ENCODE data around the gene MAP7.
"Not testable (repeated sequence)": the region's sequence is repeated elsewhere in the genome, so short reads cannot be mapped to it uniquely, and the experiment has no call there.

The MAP7 gene

DNA sequence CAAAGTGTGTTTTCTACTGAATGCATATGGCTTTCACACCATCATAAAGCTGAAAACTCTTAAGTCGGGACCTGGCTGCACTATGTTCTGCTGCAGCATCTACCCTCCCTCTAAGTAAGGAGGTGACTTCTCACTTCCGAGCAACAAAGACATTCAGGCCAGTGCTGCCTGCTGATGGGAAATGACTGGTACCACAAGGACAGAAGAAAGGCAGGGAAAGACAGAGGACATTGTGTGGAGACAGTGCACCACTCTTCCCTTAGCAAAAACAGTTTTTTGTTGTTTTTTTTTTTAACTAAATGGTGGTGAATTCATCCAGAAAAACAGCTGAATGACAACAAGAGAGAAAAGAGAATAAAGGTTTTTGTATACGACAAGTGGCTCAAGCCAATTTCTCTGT is 81.5 kb downstream of the MAP7 start:
- DNase-seq (ENCODE audit: low spot score): no peak

DNA sequence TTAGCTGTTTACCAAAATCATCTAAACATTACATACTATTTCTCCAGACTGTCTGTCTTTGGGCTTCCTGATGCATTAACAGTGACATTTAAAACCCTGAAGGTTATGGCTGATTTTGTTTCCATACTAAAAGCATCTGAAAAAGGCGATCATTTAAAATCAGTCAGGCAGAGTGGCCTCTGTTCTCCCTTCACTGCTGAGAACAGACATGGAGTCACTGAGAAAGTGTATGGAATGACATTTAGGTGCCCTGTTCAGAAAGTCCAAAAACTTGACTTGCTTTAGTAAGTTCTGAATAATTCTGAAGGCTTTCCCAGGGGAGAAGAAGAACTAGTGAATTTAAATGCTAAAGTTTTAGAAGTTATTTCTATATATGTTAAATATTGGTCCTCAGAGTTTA is 83.0 kb downstream of the MAP7 start:
- DNase-seq (ENCODE audit: low spot score): no peak

DNA sequence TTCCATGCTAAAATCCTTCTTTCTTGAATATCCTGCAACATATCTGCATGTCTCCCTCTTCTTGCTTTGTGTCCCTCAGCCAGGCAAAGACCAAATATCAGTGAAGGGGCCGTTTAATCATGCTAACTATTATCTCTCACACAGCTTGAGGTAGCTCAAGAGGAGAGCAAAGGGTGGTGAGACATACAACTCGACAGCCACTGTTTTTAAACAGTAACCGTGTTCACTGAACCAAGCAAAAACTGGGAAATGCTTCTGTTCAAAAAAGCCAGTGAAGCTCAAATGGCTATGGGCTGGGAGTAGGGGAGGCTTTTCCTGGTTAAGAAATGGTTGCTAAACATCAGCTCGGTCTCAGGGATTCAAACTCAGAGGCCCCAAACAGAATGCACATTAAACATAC is 83.4 kb downstream of the MAP7 start:
- no peak for DNase-seq (ENCODE audit: low spot score)

DNA sequence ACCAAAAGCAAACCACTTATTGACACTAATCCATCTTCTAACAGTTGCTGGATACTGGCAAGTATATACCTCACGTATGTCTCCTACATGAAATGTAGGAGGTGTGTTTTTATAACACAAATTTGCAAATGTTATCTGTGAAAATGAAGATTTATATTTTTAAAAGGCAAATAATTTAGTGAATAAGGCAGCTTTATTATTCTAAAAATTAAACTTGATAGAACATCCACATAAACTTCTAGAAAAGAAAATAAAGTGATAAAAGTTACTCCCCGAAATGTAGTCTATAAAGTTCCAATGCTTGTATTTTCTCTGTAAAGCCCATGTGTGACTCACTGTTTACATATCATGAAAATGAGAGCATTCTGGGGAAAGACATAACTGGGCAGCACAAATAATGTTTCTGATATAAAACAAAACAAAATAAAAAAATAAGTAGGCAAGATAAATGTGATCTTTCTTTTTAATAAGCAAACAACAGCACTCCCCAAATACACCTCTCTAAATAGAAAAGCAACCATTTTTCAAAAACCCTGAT is 84.4 kb downstream of the MAP7 start:
- DNase-seq (ENCODE audit: low spot score): no peak

DNA sequence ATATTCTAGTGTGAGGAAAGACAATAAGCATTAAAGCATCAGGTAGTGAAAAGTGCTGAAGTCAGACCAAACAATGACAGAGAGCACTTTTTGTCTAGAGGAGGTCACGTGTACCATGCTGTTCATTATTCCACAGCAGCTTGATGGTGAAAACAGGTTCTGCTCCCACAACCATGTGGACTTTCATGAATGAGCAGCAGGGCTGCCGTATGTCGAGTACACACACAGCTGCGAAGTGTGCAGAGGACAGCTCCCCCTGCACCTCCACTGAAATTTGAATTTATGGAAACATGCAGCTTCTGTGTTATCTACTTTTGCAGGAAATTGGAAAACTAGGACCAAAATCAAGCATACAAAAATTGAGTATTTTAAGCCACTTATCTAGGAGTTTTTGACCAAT is 85.3 kb downstream of the MAP7 start:
- DNase-seq (ENCODE audit: low spot score): no peak

DNA sequence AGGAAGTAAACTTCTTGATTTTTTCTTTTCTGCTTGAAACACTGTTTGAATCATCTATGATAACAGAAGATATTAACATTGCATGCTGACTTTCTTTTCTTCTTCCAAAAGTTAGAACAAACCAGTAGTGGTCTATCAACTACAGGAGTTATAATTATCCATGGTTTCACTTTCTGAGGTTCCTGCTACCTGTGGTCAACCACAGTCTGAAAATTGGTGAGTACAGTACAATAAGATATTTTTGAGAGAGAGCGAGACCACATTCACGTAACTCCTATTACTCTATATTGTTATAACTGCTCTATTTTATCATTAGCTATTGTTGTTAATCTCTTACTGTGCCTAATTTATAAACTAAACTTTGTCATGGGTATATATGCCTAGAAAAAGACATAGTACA is 86.1 kb downstream of the MAP7 start:
- no peak for DNase-seq (ENCODE audit: low spot score)

DNA sequence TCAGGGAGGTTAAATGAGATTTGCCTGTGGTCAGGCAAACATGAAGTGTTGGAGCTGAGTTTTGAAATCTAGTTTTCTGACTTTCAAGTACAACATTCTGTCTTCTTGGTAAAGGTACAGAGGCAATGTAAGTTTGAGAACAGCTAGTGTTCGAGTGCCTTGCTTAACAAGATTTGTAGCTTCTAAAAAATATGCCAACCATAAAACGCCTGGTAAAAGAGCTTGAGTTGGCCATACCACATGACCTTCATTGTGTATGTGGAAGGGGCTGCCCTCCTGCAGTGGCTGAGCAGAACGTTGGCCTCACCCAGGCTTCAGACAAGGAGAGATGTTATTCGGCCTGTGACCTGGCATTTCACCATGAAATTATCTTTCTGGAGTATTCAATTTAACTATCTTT is 86.5 kb downstream of the MAP7 start:
- no peak for DNase-seq (ENCODE audit: low spot score)

DNA sequence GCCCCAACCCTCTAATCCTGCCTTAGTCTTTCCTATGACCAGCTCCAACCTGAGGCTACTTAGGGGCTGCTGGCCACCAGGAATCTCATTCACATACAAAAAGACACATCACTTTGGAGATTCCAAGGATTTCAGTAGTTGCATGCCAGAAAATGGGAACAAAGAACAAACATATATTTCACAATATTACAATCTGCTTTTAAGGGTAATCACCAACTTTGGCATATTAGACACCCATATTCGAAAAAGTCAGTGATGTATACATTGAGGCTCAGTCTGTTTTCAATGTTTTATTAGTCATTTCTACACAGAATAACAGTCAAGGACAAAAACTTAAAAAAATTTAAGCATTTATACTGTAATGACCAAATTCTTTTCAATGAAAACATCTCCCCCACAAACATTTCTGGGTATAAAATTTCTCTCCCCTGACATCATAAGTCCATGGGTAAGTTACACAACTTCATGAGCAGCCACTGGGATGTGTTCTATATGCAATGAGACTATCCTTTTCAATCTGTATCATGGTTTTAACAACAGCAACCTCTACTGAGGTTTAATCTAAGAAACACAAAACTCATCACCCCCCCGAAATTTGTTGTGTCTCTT is 103.5 kb downstream of the MAP7 start:
- DNase-seq (ENCODE audit: low spot score): peak; percentile 61

DNA sequence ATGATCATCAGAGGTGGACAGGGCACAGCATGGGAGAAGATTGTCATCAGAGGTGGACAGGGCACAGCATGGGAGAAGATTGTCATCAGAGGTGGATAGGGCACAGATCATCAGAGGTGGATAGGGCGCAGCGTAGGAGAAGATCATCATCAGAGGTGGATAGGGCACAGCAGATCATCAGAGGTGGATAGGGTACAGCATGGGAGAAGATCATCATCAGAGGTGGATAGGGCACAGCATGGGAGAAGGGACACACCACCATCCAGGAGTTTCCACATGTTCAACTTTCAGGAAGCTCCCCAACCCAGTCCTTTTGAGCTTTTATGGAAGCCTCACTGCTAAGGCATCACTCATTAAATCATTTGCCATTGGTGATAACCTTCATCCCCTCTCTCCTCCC is 104.1 kb downstream of the MAP7 start:
- DNase-seq (ENCODE audit: low spot score): no peak

DNA sequence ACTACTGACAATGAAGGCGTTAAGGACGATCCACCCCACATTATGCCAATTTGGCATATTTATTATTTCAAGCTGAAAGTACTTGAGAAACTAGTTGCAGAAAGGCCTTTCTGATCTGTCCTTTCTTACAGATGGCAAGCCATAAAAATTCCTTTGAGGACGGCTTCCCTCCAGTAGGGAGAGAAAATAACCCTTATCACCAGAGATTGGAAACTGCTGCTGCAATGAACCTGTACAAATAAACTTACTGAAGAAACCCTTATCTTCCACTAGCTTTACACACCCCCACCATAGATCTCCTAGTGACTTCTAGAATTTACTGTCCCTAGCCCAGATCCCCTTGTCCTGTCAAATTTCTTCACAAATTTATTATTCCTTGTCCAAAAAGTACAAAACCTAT is 105.2 kb downstream of the MAP7 start:
- DNase-seq (ENCODE audit: low spot score): no peak

DNA sequence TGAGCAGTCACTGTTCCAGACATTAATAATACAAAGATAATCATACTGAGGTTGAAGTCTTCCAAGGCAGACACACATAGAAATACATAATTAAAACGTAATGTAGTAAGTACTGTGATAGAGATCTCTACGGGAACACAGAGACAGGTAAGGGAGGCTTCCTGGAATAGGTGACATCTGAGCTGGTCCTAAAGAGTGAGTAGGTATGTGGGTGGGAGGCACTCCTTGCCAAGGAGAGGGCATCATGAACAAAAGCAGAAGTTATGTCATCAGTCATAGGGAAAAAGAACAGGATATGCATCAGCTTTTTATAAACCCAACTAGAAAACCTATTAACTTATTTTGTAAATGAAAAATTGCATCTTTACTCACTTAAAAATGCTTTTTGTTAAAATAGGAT is 110.0 kb downstream of the MAP7 start:
- no peak for DNase-seq (ENCODE audit: low spot score)

DNA sequence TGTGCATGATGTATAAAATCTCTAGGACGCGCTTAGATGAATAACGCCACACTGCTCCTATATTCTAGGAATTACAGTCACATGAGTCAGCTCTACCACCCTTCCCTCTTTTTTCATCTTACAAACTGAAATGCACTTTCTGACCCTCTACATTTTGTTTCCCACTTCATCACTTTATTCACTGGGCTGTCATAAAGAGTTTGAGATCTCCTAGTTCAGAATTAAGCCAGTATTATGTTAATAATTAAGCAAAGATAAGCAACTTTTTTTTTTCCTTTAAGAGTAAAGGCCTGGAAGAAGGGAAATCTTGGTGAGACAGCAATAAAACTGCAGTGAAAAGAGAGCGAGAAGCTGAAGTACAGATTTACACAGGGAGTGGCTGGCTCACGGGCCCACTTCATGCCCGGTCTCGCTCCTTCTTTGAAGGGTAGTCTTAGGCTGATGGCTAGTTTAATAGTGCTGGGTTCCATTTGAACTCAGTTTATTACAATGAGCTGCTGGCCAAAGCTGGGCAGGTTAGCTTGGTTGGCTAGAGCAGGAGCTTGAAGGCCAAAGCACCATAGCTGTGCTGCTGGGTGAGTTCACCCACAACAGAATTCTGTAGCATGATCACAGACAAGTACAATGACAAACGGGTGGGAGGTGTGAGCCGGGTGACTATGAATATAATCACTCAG is 110.6 kb downstream of the MAP7 start:
- DNase-seq (ENCODE audit: low spot score): no peak

DNA sequence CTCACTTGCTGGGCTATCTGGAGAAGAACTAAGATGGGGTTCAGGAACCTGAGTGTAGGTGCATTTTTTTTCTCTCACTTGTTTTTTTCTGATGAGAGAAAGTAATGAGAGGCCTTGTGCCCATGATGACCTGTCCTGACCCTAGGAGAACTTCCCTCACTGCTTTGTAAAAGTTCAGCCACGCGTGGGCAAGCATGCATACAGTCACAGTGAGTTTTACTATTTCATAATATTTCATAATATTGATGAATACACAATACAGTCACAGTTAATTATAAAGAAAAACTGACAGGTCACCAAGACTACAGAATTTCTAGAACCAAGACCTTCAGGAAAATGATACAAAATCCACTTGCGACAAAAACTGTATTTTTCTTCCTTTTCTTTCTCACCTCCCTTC is 111.8 kb downstream of the MAP7 start:
- no peak for DNase-seq (ENCODE audit: low spot score)

DNA sequence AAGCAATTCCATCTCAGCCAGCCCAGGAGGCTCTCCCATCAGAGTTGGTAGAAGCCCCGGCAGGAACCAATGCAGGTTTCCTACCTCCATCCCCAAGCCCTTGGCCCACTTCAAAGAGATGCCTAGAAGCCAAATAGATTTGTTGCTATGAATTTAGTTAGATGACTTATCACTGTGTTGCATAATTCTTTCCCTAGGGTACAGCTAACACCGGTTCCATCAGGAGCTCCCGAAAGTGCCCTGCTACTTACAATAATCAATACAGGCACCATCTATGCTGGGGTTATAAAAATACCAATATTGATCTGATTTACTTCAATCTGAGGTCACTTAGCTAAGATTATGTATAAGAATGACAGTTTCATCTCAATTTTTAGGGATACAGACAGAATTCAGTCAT is 113.0 kb downstream of the MAP7 start:
- no peak for DNase-seq (ENCODE audit: low spot score)

DNA sequence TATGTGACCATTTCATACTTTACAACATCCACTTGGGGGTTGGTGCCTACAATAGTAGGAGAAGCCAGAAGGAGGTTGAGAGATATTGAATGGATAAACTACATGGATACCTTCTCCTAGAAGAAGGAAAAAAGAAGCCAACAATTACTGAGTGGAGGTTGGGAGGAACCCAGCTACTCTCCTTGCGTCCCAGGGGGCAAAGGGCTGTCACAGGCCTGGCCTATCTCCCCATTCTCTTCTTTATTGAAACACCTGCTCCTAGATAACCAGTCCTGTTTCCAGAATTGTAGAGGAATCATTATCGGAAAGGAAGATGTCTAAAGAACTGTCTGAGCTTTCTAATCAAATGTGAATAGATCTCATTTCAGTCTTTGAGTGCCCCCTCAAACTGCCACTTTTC is 115.1 kb downstream of the MAP7 start:
- DNase-seq (ENCODE audit: low spot score): no peak

DNA sequence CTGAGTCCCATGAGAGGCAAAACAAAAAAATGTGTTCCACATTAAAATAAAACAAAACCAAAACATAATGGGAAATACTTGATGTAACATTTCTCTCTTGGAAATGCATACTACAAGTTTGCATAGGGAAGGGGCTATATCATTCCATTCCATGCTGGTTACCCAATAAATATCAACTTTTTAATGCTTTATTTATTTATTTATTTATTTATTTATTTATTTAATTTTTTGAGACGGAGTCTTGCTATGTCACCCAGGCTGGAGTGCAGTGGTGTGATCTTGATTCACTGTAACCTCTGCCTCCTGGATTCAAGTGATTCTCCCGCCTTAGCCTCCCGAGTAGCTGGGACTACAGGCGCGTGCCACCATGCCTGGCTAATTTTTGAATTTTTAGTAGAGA is 118.9 kb downstream of the MAP7 start:
- not testable (repeated sequence) for DNase-seq (ENCODE audit: low spot score)

DNA sequence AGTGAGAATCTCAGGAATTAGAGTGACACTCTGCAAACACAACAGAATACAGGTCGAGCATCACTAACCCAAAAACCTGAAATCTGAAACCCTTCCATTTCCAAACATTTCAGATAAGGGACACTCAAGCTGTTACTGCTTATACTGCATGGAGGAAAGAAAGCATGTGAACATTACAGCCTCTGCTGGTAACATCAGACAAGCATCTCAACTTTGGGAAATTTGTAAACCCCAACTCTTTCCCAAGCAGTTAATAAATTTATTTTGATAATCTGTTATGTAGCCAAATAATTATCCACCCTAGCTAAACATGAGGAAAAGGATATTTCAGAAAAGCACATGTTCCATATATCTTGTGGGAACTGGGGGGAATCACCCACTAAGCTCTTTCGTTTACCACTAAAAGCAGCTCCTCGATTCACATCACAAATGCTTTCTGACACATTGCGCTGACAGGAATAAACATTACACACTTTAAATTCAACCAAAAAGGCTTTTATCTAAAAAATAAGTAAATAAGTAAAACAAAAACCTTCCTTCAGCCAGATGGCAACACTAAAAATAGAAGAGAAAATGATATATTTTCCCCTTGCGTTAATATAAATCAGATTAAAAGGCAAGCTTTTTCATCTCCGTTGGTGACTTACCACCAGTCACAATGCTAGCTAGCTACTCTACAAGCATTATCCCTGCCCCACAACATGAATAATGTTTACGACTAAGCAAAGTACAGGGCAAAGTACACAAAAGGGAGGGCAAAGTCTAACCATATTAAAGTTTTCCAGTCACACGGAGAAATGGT is 120.8 kb downstream of the MAP7 start:
- no peak for DNase-seq (ENCODE audit: low spot score)

DNA sequence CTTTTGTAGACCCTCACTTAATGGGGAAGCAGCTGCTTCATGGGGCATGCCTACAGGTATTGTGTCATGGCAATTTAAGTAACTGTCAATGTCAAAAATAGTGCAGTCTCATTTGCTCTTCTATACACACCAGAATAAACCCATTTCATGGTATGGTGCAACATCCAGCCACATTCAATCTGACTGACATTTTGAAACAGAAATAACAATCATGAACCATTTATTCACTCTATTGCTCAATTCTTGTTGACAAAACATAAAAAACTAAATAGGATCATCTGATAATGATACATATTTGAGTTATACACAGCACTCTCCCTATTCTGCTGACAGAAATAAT is 122.9 kb downstream of the MAP7 start:
- no peak for DNase-seq (ENCODE audit: low spot score)

DNA sequence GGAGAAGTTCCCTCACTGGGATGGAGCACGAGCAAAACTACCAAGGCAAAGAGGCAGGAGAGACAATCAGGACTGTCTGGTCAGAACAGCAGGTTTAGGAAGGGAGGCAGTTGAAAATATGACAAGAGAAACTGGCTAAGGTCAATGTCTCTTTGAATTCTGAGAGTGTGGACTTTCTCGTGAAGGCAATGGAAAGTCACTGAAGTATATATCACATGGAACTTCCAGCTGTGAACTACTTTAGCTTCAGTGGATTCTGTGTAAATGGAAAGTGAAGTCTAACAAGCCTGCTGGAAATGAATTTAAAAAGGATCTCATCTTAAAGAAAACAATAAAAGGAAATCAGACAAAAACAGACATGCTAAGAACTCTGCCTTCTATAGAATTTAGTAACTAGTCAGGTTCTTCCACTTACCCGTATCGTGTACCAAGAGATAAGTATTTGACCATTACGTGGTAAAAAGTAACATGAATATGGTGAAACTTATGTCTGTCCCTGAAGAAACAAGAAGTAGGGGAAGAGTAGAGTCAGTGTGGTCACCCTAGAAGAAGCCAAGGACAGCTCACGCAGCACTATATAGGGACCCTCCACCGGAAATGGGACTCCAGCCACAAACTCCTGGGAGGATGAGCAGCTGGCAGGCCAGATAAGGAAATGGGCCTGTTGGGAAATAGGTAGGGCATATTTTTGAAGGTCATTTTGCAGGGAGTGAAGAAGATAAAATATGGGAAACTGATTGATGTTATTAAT is 123.4 kb downstream of the MAP7 start:
- no peak for DNase-seq (ENCODE audit: low spot score)

DNA sequence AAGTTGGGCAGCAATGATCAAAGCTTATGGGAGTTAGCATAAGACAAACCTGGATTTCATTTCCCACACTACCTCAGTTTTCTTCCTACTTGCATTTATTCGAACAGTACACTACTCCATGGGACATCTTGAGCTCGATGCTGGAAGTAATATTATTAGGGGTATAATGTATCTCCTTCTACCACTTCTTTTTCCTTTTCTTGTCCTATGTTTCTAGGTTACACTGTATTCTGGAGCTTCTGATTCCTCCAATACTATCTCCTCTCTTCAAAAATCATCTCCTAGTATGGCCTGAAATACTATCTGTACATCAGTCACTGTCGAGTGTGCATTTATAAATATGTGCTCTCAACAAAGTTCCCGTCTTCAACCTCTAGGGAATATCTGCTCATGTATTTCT is 124.4 kb downstream of the MAP7 start:
- DNase-seq (ENCODE audit: low spot score): no peak

DNA sequence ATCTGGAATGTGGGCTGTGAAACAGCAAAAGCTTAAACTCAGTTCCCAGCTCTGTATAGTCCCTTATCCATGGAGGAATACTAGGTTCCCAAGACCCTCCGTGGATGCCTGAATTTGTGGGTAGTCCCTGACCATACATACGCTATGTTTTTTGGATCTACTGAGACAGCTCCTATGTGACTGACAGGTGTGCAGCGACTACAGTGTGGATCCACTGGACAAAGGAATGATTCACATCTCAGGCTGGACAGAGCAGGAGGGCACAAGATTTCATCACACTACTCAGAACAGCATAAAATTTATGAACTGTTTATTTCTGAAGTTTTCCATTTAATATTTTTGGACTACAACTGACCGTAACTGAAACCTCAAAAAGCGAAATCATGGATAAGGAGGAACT is 125.3 kb downstream of the MAP7 start:
- DNase-seq (ENCODE audit: low spot score): no peak

DNA sequence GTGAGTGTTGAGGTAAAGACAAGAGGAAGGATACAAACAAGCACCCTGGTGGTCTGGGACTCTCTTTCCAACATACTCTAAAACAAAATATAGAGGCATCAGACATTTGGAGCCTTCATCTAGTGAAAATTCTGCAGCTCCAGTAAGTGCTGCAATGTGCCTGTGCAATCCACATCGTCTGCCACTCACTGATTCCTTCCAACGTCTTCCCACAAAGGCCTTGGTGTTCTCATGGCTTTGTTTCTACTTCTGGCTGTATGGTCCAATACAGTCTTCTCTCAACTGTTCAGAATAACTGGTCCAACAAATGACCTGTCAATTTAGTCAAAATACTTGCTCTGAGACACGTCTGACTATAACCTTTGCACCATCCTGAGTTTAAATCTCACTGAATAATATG is 125.8 kb downstream of the MAP7 start:
- no peak for DNase-seq (ENCODE audit: low spot score)

Data from AG08395 (cell line).